ENCODE results near the gene NOX5.

DNA sequence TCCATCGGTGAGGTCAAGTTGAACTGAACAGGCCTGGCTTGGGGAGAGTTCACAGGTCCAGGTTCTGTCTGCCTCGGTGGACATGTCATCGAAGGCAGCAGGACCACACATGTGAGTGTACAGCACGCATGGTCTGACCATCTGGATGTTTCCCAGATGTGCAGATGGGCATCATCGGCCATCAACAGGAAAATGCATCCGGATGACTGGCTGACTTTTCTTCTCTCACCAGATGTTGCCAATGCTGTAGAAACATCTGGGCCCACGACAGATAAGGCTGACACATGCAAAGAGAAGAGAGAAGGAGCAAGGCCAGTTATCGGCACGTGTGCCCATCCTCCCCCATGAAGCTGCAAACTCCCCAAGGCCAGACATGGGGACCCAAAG lies 45.1 kb downstream of the NOX5 start:
- TF ChIP-seq, protein P1, sequence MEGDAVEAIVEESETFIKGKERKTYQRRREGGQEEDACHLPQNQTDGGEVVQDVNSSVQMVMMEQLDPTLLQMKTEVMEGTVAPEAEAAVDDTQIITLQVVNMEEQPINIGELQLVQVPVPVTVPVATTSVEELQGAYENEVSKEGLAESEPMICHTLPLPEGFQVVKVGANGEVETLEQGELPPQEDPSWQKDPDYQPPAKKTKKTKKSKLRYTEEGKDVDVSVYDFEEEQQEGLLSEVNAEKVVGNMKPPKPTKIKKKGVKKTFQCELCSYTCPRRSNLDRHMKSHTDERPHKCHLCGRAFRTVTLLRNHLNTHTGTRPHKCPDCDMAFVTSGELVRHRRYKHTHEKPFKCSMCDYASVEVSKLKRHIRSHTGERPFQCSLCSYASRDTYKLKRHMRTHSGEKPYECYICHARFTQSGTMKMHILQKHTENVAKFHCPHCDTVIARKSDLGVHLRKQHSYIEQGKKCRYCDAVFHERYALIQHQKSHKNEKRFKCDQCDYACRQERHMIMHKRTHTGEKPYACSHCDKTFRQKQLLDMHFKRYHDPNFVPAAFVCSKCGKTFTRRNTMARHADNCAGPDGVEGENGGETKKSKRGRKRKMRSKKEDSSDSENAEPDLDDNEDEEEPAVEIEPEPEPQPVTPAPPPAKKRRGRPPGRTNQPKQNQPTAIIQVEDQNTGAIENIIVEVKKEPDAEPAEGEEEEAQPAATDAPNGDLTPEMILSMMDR (IDR thresholded peaks at IDR 0.05): no peak
- TF ChIP-seq POLR2A (IDR thresholded peaks at IDR 0.05): no peak

All from esophagus squamous epithelium (tissue), 4 donors.